DOHH2 (cell line): ENCODE results near the gene NAA10.

Experiments
- H3F3A ChIP-seq: fragments of 200-600 bp; sonication (generic), shearing (Covaris generic); 2 replicates; pipeline ENCODE4 v1.6.0; 2016; ENCODE audit warnings: antibody characterized with exemption, mild to moderate bottlenecking; ENCODE audit not compliant: control insufficient read depth, insufficient read depth
- H3K27ac ChIP-seq: fragments of 200-600 bp; sonication (generic); 2 replicates; pipeline ENCODE4 v1.5.1; 2014; ENCODE audit warnings: low read depth, mild to moderate bottlenecking, low read length, moderate library complexity
- H3K27me3 ChIP-seq: fragments of 200-600 bp; sonication (generic); 2 replicates; pipeline ENCODE4 v1.6.1; 2014; ENCODE audit warnings: mild to moderate bottlenecking, low read length, mixed read lengths; ENCODE audit not compliant: control insufficient read depth
- H3K36me3 ChIP-seq: fragments of 200-600 bp; sonication (generic); 2 replicates; pipeline ENCODE4 v1.6.1; 2014; ENCODE audit warnings: mild to moderate bottlenecking, low read length, moderate library complexity, mixed read lengths; ENCODE audit not compliant: control insufficient read depth
- H3K4me1 ChIP-seq: fragments of 200-600 bp; sonication (generic); 2 replicates; pipeline ENCODE4 v1.6.1; 2014; ENCODE audit warnings: mild to moderate bottlenecking, low read length, mixed read lengths; ENCODE audit not compliant: control insufficient read depth
- H3K4me2 ChIP-seq: fragments of 200-600 bp; sonication (generic); 2 replicates; pipeline ENCODE4 v1.6.0; 2014; ENCODE audit warnings: mild to moderate bottlenecking, low read length, moderate library complexity
- H3K4me3 ChIP-seq: fragments of 200-600 bp; sonication (generic); 2 replicates; pipeline ENCODE4 v1.5.1; 2014; ENCODE audit warnings: mild to moderate bottlenecking, low read length, mixed read lengths
- H3K79me2 ChIP-seq: fragments of 200-600 bp; sonication (generic); 2 replicates; pipeline ENCODE4 v1.6.1; 2014; ENCODE audit warnings: mild to moderate bottlenecking, low read length, mixed read lengths; ENCODE audit not compliant: control insufficient read depth
- H3K9me2 ChIP-seq: fragments of 200-600 bp; sonication (generic); replicated peaks from 2 replicates; pipeline ENCODE4 v1.6.1; 2014; ENCODE audit warnings: mild to moderate bottlenecking, low read length, mixed read lengths; ENCODE audit not compliant: control insufficient read depth
- H3K9me3 ChIP-seq: fragments of 200-600 bp; sonication (generic); 2 replicates; pipeline ENCODE4 v1.6.1; 2014; ENCODE audit warnings: antibody characterized with exemption, low read length, mixed read lengths; ENCODE audit not compliant: control insufficient read depth, insufficient read depth
- H4K20me1 ChIP-seq: fragments of 200-600 bp; sonication (generic); 2 replicates; pipeline ENCODE4 v1.6.0; 2014; ENCODE audit warnings: low read depth, mild to moderate bottlenecking, antibody characterized with exemption, low read length, moderate library complexity; ENCODE audit not compliant: control insufficient read depth, insufficient read depth
- EZH2phosphoT487 ChIP-seq: fragments of 200-600 bp; sonication (generic); IDR thresholded peaks from 2 replicates; pipeline ENCODE4 v1.6.1; 2017; ENCODE audit warnings: borderline replicate concordance, mild to moderate bottlenecking, antibody characterized with exemption, low read length, moderate library complexity, mixed read lengths
- TF ChIP-seq, protein P1 (sequence below): fragments of 200-600 bp; sonication (generic); IDR thresholded peaks from one replicate; pipeline ENCODE4 v1.5.1; 2014; ENCODE audit warnings: antibody characterized with exemption, mild to moderate bottlenecking, low read depth, low read length; ENCODE audit not compliant: poor library complexity, severe bottlenecking

Gene NAA10

DNA sequence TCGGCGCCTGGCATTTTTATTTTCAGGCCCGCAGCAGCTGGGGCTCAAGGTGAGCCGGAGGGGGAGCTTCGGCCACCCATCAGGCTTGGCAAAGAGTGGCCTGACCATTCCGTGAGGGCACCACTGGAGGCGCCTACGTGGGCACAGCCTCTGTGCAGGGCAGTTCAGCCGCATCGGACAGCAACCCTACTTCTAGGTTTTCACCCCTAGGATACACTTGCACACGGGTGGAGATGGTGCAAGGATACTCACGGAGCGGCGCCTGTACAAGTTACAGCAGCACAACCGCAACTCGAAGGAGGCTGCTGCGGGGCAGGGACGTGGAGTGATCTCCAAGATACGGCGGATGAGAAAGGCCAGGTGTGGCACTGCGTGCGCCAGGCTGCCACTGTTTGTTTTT is 25.9 kb upstream of the NAA10 start:
- Histone ChIP-seq H3K4me2 (no peak overlapping the region), H3K27ac (no peak overlapping the region), H3K9me3 (no peaks in the 10 kb centered on the region), H3K4me1 (no peaks in the 10 kb centered on the region; the same call in 1 of the 2 replicates), H3F3A (no peaks in the 10 kb centered on the region), H3K9me2 (no peaks in the 10 kb centered on the region), H3K4me3 (no peak overlapping the region), H3K79me2 (peaks cover 32% of the 10 kb centered on the region), H3K27me3 (no peaks in the 10 kb centered on the region), H3K36me3 (peaks cover 96% of the 10 kb centered on the region), H4K20me1 (no peaks in the 10 kb centered on the region)
- TF ChIP-seq, protein P1, sequence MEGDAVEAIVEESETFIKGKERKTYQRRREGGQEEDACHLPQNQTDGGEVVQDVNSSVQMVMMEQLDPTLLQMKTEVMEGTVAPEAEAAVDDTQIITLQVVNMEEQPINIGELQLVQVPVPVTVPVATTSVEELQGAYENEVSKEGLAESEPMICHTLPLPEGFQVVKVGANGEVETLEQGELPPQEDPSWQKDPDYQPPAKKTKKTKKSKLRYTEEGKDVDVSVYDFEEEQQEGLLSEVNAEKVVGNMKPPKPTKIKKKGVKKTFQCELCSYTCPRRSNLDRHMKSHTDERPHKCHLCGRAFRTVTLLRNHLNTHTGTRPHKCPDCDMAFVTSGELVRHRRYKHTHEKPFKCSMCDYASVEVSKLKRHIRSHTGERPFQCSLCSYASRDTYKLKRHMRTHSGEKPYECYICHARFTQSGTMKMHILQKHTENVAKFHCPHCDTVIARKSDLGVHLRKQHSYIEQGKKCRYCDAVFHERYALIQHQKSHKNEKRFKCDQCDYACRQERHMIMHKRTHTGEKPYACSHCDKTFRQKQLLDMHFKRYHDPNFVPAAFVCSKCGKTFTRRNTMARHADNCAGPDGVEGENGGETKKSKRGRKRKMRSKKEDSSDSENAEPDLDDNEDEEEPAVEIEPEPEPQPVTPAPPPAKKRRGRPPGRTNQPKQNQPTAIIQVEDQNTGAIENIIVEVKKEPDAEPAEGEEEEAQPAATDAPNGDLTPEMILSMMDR = no peak
- no peak for TF ChIP-seq EZH2phosphoT487

GRCh38 chrX:153960077-153960476 is 25.2 kb upstream of the NAA10 start:
- H3K27me3 ChIP-seq = no peaks in the 10 kb centered on the region
- H3K4me3 ChIP-seq = no peak overlapping the region
- no peaks in the 10 kb centered on the region for H3K9me3 ChIP-seq
- peaks cover 25% of the 10 kb centered on the region for H3K79me2 ChIP-seq
- H3K4me1 ChIP-seq = no peaks in the 10 kb centered on the region
- H3K27ac ChIP-seq = no peak overlapping the region
- no peaks in the 10 kb centered on the region for H3K9me2 ChIP-seq
- no peaks in the 10 kb centered on the region for H3F3A ChIP-seq
- no peaks in the 10 kb centered on the region for H4K20me1 ChIP-seq
- H3K36me3 ChIP-seq = peaks cover 99% of the 10 kb centered on the region
- TF ChIP-seq, protein P1 = no peak
- no peak for TF ChIP-seq EZH2phosphoT487
- H3K4me2 ChIP-seq = no peak overlapping the region

GRCh38 chrX:153959649-153960048 is 24.8 kb upstream of the NAA10 start:
- Histone ChIP-seq H3K27me3 (no peaks in the 10 kb centered on the region), H4K20me1 (no peaks in the 10 kb centered on the region), H3F3A (no peaks in the 10 kb centered on the region), H3K9me2 (no peaks in the 10 kb centered on the region), H3K79me2 (peaks cover 21% of the 10 kb centered on the region), H3K4me1 (no peaks in the 10 kb centered on the region), H3K4me2 (no peak overlapping the region), H3K36me3 (peaks cover 99% of the 10 kb centered on the region), H3K9me3 (no peaks in the 10 kb centered on the region), H3K4me3 (no peak overlapping the region), H3K27ac (no peak overlapping the region)
- TF ChIP-seq, protein P1 = no peak
- no peak for TF ChIP-seq EZH2phosphoT487
